HG03280 (cell line): ENCODE results near the gene SON.

Source experiments
- ATAC-seq: cut with Tn5 transposase; IDR thresholded peaks from one replicate; pipeline ENCODE4 v1.9.1; 2021; ENCODE audit warnings: mild to moderate bottlenecking, moderate library complexity; ENCODE audit not compliant: unreplicated experiment

SON gene

GRCh38 chr21:33544451-33545195, 1.8 kb downstream of the SON start:
- ATAC-seq = no peak

DNA sequence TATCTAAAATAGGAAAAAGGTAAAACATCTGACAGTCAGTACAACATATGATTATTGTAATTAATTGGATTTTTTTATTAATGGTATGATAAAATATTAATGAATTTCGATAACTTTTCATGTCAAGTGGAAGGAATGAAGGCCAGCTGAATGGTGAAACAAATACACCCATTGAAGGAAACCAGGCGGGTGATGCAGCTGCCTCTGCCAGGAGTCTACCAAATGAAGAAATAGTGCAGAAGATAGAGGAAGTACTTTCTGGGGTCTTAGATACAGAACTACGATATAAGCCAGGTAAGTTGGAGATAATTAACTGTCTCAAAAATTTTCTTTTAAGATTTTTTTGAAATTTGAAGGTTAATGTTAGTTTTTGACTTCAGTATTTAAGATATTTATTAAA, 3.2 kb downstream of the SON start:
- ATAC-seq = no peak

DNA sequence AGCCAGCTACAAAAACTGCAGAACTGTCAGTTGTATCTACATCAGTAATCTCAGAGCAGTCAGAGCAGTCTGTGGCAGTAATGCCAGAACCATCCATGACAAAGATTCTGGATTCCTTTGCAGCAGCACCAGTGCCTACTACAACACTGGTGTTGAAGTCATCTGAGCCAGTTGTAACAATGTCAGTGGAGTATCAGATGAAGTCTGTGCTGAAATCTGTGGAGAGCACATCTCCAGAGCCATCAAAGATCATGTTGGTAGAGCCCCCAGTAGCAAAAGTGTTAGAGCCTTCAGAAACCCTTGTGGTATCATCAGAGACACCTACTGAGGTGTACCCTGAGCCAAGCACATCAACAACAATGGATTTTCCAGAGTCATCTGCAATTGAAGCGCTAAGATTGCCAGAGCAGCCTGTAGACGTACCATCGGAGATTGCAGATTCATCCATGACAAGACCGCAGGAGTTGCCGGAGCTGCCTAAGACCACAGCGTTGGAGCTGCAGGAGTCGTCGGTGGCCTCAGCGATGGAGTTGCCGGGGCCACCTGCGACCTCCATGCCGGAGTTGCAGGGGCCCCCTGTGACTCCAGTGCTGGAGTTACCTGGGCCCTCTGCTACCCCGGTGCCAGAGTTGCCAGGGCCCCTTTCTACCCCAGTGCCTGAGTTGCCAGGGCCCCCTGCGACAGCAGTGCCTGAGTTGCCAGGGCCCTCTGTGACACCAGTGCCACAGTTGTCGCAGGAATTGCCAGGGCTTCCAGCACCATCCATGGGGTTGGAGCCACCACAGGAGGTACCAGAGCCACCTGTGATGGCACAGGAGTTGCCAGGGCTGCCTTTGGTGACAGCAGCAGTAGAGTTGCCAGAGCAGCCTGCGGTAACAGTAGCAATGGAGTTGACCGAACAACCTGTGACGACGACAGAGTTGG, 7.3 kb downstream of the SON start:
- ATAC-seq = no peak

GRCh38 chr21:33550772-33551660, 8.2 kb downstream of the SON start:
- ATAC-seq = no peak

- no peak for ATAC-seq
Measured at GRCh38 chr21:33551664-33552063, 8.8 kb downstream of the SON start.

DNA sequence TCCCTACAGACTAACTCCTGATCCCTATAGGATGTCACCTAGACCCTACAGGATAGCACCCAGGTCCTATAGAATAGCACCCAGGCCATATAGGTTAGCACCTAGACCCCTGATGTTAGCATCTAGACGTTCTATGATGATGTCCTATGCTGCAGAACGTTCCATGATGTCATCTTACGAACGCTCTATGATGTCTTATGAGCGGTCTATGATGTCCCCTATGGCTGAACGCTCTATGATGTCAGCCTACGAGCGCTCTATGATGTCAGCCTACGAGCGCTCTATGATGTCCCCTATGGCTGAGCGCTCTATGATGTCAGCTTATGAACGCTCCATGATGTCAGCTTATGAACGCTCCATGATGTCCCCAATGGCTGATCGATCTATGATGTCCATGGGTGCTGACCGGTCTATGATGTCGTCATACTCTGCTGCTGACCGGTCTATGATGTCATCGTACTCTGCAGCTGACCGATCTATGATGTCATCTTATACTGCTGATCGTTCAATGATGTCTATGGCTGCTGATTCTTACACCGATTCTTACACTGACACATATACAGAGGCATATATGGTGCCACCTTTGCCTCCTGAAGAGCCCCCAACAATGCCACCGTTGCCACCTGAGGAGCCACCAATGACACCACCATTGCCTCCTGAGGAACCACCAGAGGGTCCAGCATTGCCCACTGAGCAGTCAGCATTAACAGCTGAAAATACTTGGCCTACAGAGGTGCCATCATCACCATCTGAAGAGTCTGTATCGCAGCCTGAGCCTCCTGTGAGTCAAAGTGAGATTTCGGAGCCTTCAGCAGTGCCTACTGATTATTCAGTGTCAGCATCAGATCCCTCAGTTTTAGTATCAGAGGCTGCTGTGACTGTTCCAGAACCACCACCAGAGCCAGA, 9.5 kb downstream of the SON start:
- ATAC-seq = no peak

- ATAC-seq = no peak
Measured at GRCh38 chr21:33552999-33553598, 10.3 kb downstream of the SON start.

GRCh38 chr21:33554236-33554981, 11.6 kb downstream of the SON start:
- ATAC-seq = no peak

- no peak for ATAC-seq
Measured at GRCh38 chr21:33554982-33555344, 12.1 kb downstream of the SON start.

DNA sequence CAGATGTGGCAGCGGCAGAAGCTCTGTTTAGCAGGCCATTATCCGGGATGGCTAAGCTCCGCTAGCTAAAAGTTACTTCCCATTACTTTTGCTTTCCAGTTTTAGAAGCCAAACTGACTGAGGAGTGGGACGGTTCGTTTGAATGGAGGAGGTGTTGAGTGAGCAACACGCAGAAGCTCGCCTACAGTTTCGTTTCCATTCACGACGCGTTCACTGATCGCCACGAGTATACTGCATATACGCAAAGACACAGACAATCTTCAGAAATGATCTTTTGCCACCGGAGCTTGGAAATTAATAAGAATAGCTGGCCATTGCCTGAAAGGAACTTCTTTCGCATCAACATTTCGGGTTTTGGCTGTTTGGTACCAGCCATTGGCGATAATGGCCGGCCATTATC, 14.6 kb downstream of the SON start:
- ATAC-seq = no peak

GRCh38 chr21:33558777-33559421, 16.1 kb downstream of the SON start:
- ATAC-seq = no peak

DNA sequence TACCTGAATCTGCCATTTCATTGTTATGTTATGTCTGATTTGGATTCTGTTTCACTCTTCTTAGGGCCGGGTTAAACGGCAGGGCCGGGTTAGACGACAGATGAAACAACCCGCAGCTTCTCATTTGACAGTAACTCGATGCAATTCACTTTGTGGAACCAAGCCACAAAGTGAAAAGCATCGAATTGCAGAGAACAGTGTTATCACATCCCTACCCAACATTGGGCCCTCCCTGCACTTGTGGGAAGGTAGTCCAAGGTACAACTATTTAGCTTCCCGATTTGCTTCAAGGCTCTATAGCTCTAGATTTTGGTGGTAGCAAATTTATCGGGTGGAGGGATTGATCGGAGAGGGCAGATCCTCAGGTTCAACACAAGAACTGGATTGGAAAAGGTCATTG, 17.0 kb downstream of the SON start:
- ATAC-seq = no peak

DNA sequence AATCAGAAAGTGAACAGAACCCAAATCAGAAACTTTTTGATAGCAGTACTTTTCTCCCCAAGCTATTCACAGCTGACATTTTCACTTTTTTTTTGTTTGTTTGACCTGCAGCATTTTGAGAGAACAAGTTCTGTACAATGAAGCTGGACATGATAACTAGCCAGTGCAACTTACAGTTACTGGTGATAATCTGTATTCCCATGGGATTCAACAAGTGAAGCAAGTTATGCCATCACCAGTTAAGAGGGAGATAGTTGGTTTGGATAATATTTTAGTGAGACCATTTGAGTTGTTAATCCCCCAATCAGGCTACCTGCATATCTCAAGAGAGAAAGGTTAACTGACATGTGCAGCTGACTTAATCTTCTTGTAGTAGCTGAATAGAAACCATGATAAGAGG, 18.1 kb downstream of the SON start:
- ATAC-seq = no peak

DNA sequence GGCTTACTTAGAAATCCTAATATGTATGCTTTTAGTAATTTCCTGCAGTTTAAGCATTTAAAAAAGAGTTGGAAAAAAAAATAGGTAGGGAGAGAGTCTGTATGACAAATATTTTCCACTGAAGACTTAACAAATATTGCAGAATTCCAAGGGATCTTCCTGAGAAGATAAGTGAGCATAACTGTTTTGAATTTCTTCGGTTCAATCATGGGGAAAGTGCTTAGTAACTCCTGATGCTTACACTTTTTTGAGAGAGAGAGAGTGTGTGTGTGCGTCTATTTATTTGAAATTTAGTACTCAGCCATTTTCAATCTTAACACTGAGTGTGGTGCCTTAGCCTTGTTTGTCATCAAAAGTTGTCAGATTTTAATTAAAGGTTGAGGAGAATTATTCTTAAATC, 18.5 kb downstream of the SON start:
- no peak for ATAC-seq

- ATAC-seq = no peak
Measured at GRCh38 chr21:33562389-33562788, 19.6 kb downstream of the SON start.

DNA sequence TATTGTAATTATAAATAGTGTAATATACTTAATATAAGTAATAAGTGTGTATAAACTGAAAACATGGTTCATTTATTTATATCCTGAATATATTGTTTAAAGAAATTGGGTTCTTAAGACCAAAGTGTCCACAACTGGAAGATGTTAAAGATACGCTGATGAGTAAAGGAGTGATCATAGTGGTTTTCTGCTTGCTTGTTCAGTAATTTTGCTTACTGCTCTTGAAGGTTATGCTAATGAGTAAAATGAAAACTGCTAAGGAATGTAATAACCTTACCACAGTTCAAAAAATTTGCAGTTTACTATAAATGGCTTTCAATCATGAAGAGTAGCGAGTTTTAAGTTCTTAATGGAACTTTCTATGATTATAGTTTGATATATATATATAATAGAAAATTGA, 23.7 kb downstream of the SON start:
- no peak for ATAC-seq

DNA sequence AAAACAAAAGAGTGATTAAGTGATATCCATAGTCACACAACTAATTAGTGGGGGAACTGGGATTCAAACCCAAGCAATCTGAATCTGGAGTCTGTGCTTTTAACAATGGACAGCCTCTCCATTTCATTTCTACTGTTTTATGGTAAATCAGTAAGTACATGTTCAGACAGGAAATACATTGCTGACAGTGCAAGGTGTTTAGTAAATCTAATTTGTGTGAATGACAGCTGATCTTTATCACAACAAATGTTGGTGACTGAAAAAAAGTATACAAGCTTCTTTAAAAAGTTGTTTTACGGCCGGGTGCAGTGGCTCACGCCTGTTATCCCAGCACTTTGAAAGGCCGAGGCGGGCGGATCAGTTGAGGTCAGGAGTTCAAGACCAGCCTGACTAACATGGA, 25.1 kb downstream of the SON start:
- no peak for ATAC-seq

DNA sequence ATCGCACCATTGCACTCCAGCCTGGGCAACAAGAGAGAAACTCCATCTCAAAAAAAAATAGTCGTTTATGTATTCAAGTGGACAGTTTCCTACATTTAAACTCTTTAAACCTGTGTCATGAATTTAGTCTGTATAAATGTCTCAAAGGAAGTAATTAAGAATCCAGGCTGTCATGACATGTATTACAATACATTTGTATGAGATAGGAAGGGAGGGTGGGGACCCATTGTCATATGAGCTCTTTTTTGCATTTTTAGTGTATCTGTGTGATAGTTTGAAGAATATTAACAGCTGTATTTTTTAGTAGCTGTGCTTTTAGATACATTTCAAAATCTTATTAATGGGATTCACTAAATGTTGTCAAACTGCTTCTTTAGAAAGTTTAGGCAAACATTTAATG, 25.6 kb downstream of the SON start:
- no peak for ATAC-seq

DNA sequence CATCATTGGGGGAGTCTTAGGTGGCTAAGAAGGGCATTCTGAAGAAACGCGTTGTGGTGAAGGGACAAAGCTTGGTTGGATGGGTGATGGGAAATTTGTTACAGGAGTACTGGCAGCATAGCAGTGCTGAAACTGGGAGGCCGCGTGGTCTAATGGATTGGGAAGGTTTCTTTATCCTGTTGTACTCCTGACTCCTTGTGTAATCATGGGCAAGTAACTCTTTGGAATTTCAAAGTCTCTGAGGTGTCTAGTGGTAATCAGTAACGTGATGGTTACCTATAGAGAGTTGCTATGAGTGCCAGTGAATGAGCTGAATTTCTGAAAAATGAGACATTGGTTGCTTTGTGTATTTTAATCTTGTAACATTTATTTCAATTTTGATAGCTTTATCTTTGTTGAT, 27.2 kb downstream of the SON start:
- no peak for ATAC-seq
